ENCODE results near the gene AGBL4.

AGBL4 gene

GRCh38 chr1:48576565-48576964, 1447.2 kb downstream of the AGBL4 start:
- Histone ChIP-seq H3K4me1 (ENCODE audit: control insufficient read depth, insufficient read depth, low read length, unreplicated experiment) (no peaks in the 10 kb centered on the region), H3K4me3 (ENCODE audit: low read depth, low read length) (no peak overlapping the region), H2AFZ (ENCODE audit: low read length, unreplicated experiment) (no peak overlapping the region), H3K36me3 (ENCODE audit: insufficient read depth, low read length) (no peaks in the 10 kb centered on the region), H3K27me3 (ENCODE audit: insufficient read depth, low read length) (peaks cover 16% of the 10 kb centered on the region), H3K79me2 (ENCODE audit: control insufficient read depth, insufficient read depth, low read length, unreplicated experiment) (no peaks in the 10 kb centered on the region), H3K27ac (ENCODE audit: low read depth, low read length) (no peak overlapping the region)

GRCh38 chr1:48572646-48573258, 1451.0 kb downstream of the AGBL4 start:
- no peak overlapping the region for H3K27ac ChIP-seq (ENCODE audit: low read depth, low read length)
- no peaks in the 10 kb centered on the region for H3K36me3 ChIP-seq (ENCODE audit: insufficient read depth, low read length)
- H2AFZ ChIP-seq (ENCODE audit: low read length, unreplicated experiment) = no peak overlapping the region
- peaks cover 19% of the 10 kb centered on the region for H3K27me3 ChIP-seq (ENCODE audit: insufficient read depth, low read length)
- no peak overlapping the region for H3K4me3 ChIP-seq (ENCODE audit: low read depth, low read length)
- H3K79me2 ChIP-seq (ENCODE audit: control insufficient read depth, insufficient read depth, low read length, unreplicated experiment) = no peaks in the 10 kb centered on the region
- no peaks in the 10 kb centered on the region for H3K4me1 ChIP-seq (ENCODE audit: control insufficient read depth, insufficient read depth, low read length, unreplicated experiment)

- Histone ChIP-seq H2AFZ (ENCODE audit: low read length, unreplicated experiment) (no peak overlapping the region), H3K4me3 (ENCODE audit: low read depth, low read length) (no peak overlapping the region), H3K36me3 (ENCODE audit: insufficient read depth, low read length) (no peaks in the 10 kb centered on the region), H3K4me1 (ENCODE audit: control insufficient read depth, insufficient read depth, low read length, unreplicated experiment) (no peaks in the 10 kb centered on the region), H3K79me2 (ENCODE audit: control insufficient read depth, insufficient read depth, low read length, unreplicated experiment) (no peaks in the 10 kb centered on the region), H3K27ac (ENCODE audit: low read depth, low read length) (no peak overlapping the region), H3K27me3 (ENCODE audit: insufficient read depth, low read length) (peaks cover 19% of the 10 kb centered on the region)
Observed at GRCh38 chr1:48572134-48572533, 1451.6 kb downstream of the AGBL4 start.

- H3K79me2 ChIP-seq (ENCODE audit: control insufficient read depth, insufficient read depth, low read length, unreplicated experiment) = no peaks in the 10 kb centered on the region
- H3K36me3 ChIP-seq (ENCODE audit: insufficient read depth, low read length) = no peaks in the 10 kb centered on the region
- no peak overlapping the region for H3K27ac ChIP-seq (ENCODE audit: low read depth, low read length)
- peaks cover 19% of the 10 kb centered on the region; the same call in 1 of the 2 replicates for H3K27me3 ChIP-seq (ENCODE audit: insufficient read depth, low read length)
- H3K4me1 ChIP-seq (ENCODE audit: control insufficient read depth, insufficient read depth, low read length, unreplicated experiment) = no peaks in the 10 kb centered on the region
- H3K4me3 ChIP-seq (ENCODE audit: low read depth, low read length) = no peak overlapping the region
- H2AFZ ChIP-seq (ENCODE audit: low read length, unreplicated experiment) = no peak overlapping the region
Observed at GRCh38 chr1:48571303-48571987, 1452.3 kb downstream of the AGBL4 start.

- H3K27me3 ChIP-seq (ENCODE audit: insufficient read depth, low read length) = peaks cover 19% of the 10 kb centered on the region; the same call in 1 of the 2 replicates
Observed at GRCh38 chr1:48570568-48570967, 1453.2 kb downstream of the AGBL4 start.

GRCh38 chr1:48568501-48568900, 1455.3 kb downstream of the AGBL4 start:
- Histone ChIP-seq H2AFZ (ENCODE audit: low read length, unreplicated experiment) (no peak overlapping the region), H3K79me2 (ENCODE audit: control insufficient read depth, insufficient read depth, low read length, unreplicated experiment) (no peaks in the 10 kb centered on the region), H3K27me3 (ENCODE audit: insufficient read depth, low read length) (peaks cover 9% of the 10 kb centered on the region; the same call in 1 of the 2 replicates), H3K36me3 (ENCODE audit: insufficient read depth, low read length) (no peaks in the 10 kb centered on the region), H3K27ac (ENCODE audit: low read depth, low read length) (no peak overlapping the region), H3K4me1 (ENCODE audit: control insufficient read depth, insufficient read depth, low read length, unreplicated experiment) (no peaks in the 10 kb centered on the region), H3K4me3 (ENCODE audit: low read depth, low read length) (no peak overlapping the region)

More at GRCh38 chr1:48570568-48570967, 1453.2 kb downstream of the AGBL4 start:
- H3K4me3 ChIP-seq (ENCODE audit: low read depth, low read length) = no peak overlapping the region
- no peak overlapping the region for H2AFZ ChIP-seq (ENCODE audit: low read length, unreplicated experiment)
- no peak overlapping the region for H3K27ac ChIP-seq (ENCODE audit: low read depth, low read length)
- no peaks in the 10 kb centered on the region for H3K4me1 ChIP-seq (ENCODE audit: control insufficient read depth, insufficient read depth, low read length, unreplicated experiment)
- no peaks in the 10 kb centered on the region for H3K79me2 ChIP-seq (ENCODE audit: control insufficient read depth, insufficient read depth, low read length, unreplicated experiment)
- H3K36me3 ChIP-seq (ENCODE audit: insufficient read depth, low read length) = no peaks in the 10 kb centered on the region

- no peaks in the 10 kb centered on the region for H3K4me1 ChIP-seq (ENCODE audit: control insufficient read depth, insufficient read depth, low read length, unreplicated experiment)
- peaks cover 3% of the 10 kb centered on the region; the same call in 1 of the 2 replicates for H3K27me3 ChIP-seq (ENCODE audit: insufficient read depth, low read length)
- no peak overlapping the region for H3K27ac ChIP-seq (ENCODE audit: low read depth, low read length)
- no peaks in the 10 kb centered on the region for H3K79me2 ChIP-seq (ENCODE audit: control insufficient read depth, insufficient read depth, low read length, unreplicated experiment)
- H3K36me3 ChIP-seq (ENCODE audit: insufficient read depth, low read length) = no peaks in the 10 kb centered on the region
- H3K4me3 ChIP-seq (ENCODE audit: low read depth, low read length) = no peak overlapping the region
- H2AFZ ChIP-seq (ENCODE audit: low read length, unreplicated experiment) = no peak overlapping the region
Observed at GRCh38 chr1:48566492-48566891, 1457.3 kb downstream of the AGBL4 start.

GRCh38 chr1:48563021-48563420, 1460.7 kb downstream of the AGBL4 start:
- Histone ChIP-seq H3K36me3 (ENCODE audit: insufficient read depth, low read length) (no peaks in the 10 kb centered on the region), H3K79me2 (ENCODE audit: control insufficient read depth, insufficient read depth, low read length, unreplicated experiment) (no peaks in the 10 kb centered on the region), H3K27ac (ENCODE audit: low read depth, low read length) (no peak overlapping the region), H3K4me1 (ENCODE audit: control insufficient read depth, insufficient read depth, low read length, unreplicated experiment) (no peaks in the 10 kb centered on the region), H3K4me3 (ENCODE audit: low read depth, low read length) (no peak overlapping the region), H2AFZ (ENCODE audit: low read length, unreplicated experiment) (no peak overlapping the region), H3K27me3 (ENCODE audit: insufficient read depth, low read length) (peaks cover 6% of the 10 kb centered on the region; the same call in 1 of the 2 replicates)

- Histone ChIP-seq H3K4me3 (ENCODE audit: low read depth, low read length) (no peak overlapping the region), H3K4me1 (ENCODE audit: control insufficient read depth, insufficient read depth, low read length, unreplicated experiment) (no peaks in the 10 kb centered on the region), H3K79me2 (ENCODE audit: control insufficient read depth, insufficient read depth, low read length, unreplicated experiment) (no peaks in the 10 kb centered on the region), H3K36me3 (ENCODE audit: insufficient read depth, low read length) (no peaks in the 10 kb centered on the region), H2AFZ (ENCODE audit: low read length, unreplicated experiment) (no peak overlapping the region), H3K27me3 (ENCODE audit: insufficient read depth, low read length) (peaks cover 6% of the 10 kb centered on the region; the same call in 1 of the 2 replicates), H3K27ac (ENCODE audit: low read depth, low read length) (no peak overlapping the region)
Observed at GRCh38 chr1:48561444-48561843, 1462.3 kb downstream of the AGBL4 start.

- H3K4me1 ChIP-seq (ENCODE audit: control insufficient read depth, insufficient read depth, low read length, unreplicated experiment) = no peaks in the 10 kb centered on the region
- H3K36me3 ChIP-seq (ENCODE audit: insufficient read depth, low read length) = no peaks in the 10 kb centered on the region
- H3K79me2 ChIP-seq (ENCODE audit: control insufficient read depth, insufficient read depth, low read length, unreplicated experiment) = no peaks in the 10 kb centered on the region
- H3K4me3 ChIP-seq (ENCODE audit: low read depth, low read length) = no peak overlapping the region
- H2AFZ ChIP-seq (ENCODE audit: low read length, unreplicated experiment) = no peak overlapping the region
- H3K27me3 ChIP-seq (ENCODE audit: insufficient read depth, low read length) = peaks cover 6% of the 10 kb centered on the region; the same call in 1 of the 2 replicates
- no peak overlapping the region for H3K27ac ChIP-seq (ENCODE audit: low read depth, low read length)
Observed at GRCh38 chr1:48560577-48560976, 1463.2 kb downstream of the AGBL4 start.

- Histone ChIP-seq H3K79me2 (ENCODE audit: control insufficient read depth, insufficient read depth, low read length, unreplicated experiment) (no peaks in the 10 kb centered on the region), H3K27ac (ENCODE audit: low read depth, low read length) (no peak overlapping the region), H3K27me3 (ENCODE audit: insufficient read depth, low read length) (peaks cover 6% of the 10 kb centered on the region; the same call in 1 of the 2 replicates), H3K4me1 (ENCODE audit: control insufficient read depth, insufficient read depth, low read length, unreplicated experiment) (no peaks in the 10 kb centered on the region), H3K36me3 (ENCODE audit: insufficient read depth, low read length) (no peaks in the 10 kb centered on the region), H2AFZ (ENCODE audit: low read length, unreplicated experiment) (no peak overlapping the region), H3K4me3 (ENCODE audit: low read depth, low read length) (no peak overlapping the region)
Observed at GRCh38 chr1:48560116-48560515, 1463.6 kb downstream of the AGBL4 start.

Data from ACC112 (cell line).